ENCODE data around the gene PHF21B. TPM values are rescaled to one million over a fixed set of nuclear protein-coding genes. Genes with fewer than 3 reads are reported as not detected.

PHF21B gene
- total and polyA plus RNA-seq, 8 donors, result 0.24 to 1.4 (median 1.1) TPM; not detected in 1

GRCh38 chr22:45019861-45020655 lies 10.3 kb upstream of the PHF21B start:
- intact Hi-C loops (cut with DNase I), result no loop called here
- no peaks in the 10 kb centered on the region for H3K9me3 ChIP-seq
- no peaks in the 10 kb centered on the region for H3K4me1 ChIP-seq
- no peaks in the 10 kb centered on the region for H3K36me3 ChIP-seq
- ATAC-seq, result no peak
- no peak for TF ChIP-seq CTCF (IDR thresholded peaks at IDR 0.05)
- H3K27me3 ChIP-seq, result peaks cover 13 to 88% of the 10 kb centered on the region in 2 donors
- H3K27ac ChIP-seq, result no peak overlapping the region
- no peak overlapping the region for H3K4me3 ChIP-seq
- no peak for DNase-seq

- H3K4me3 ChIP-seq, result no peak overlapping the region
Measured at GRCh38 chr22:45014654-45015053, 4.8 kb upstream of the PHF21B start.

GRCh38 chr22:45013138-45013537 lies 3.3 kb upstream of the PHF21B start:
- no peak for TF ChIP-seq CTCF (IDR thresholded peaks at IDR 0.05)
- DNase-seq (peak in 1 of 4 donors; percentile 11), ATAC-seq (no peak)
- intact Hi-C loops (cut with DNase I), result no loop called here
- H3K9me3 ChIP-seq, result no peaks in the 10 kb centered on the region
- H3K27me3 ChIP-seq, result peaks cover 25 to 91% of the 10 kb centered on the region in 2 donors
- no peak overlapping the region for H3K4me3 ChIP-seq
- H3K36me3 ChIP-seq, result no peaks in the 10 kb centered on the region
- no peak overlapping the region for H3K27ac ChIP-seq
- H3K4me1 ChIP-seq, result peaks cover 6 to 20% of the 10 kb centered on the region in 2 donors

More at GRCh38 chr22:45014654-45015053, 4.8 kb upstream of the PHF21B start:
- intact Hi-C loops (cut with DNase I), result no loop called here
- no peak for TF ChIP-seq CTCF (IDR thresholded peaks at IDR 0.05)
- ATAC-seq (no peak), DNase-seq (no peak)
- peaks cover 15 to 91% of the 10 kb centered on the region in 2 donors for H3K27me3 ChIP-seq
- H3K27ac ChIP-seq, result no peak overlapping the region
- H3K4me1 ChIP-seq, result peaks cover 0 to 8% of the 10 kb centered on the region in 2 donors
- H3K36me3 ChIP-seq, result no peaks in the 10 kb centered on the region
- no peaks in the 10 kb centered on the region for H3K9me3 ChIP-seq

GRCh38 chr22:45010532-45010900 lies 711 bp upstream of the PHF21B start:
- Histone ChIP-seq H3K4me3 (peak overlapping the region in 1 of 2 donors; percentile 33), H3K36me3 (no peaks in the 10 kb centered on the region), H3K27ac (no peak overlapping the region), H3K27me3 (peaks cover 48 to 98% of the 10 kb centered on the region in 2 donors), H3K4me1 (peaks cover 6 to 34% of the 10 kb centered on the region in 2 donors), H3K9me3 (no peaks in the 10 kb centered on the region)
- no peak for TF ChIP-seq CTCF (IDR thresholded peaks at IDR 0.05)
- DNase-seq, result peak in 2 of 4 donors; percentile 6 to 15
- intact Hi-C loops (cut with DNase I), result no loop called here
- ATAC-seq, result no peak

GRCh38 chr22:45008751-45009605 lies 827 bp downstream of the PHF21B start:
- peaks cover 61 to 100% of the 10 kb centered on the region in 2 donors for H3K27me3 ChIP-seq
- intact Hi-C loops (cut with DNase I), result no loop called here
- ATAC-seq (no peak), DNase-seq (peak in 3 of 4 donors; percentile 3 to 67 (median 12))
- no peaks in the 10 kb centered on the region for H3K9me3 ChIP-seq
- no peak overlapping the region for H3K27ac ChIP-seq
- H3K4me1 ChIP-seq, result peaks cover 6 to 34% of the 10 kb centered on the region in 2 donors
- peak overlapping the region in 1 of 2 donors; percentile 33 for H3K4me3 ChIP-seq
- no peak for TF ChIP-seq CTCF (IDR thresholded peaks at IDR 0.05)
- no peaks in the 10 kb centered on the region for H3K36me3 ChIP-seq
